Coronary artery (tissue), 2 donors: ENCODE results near the gene NEUROD2.

Experiments
- DNase-seq: peaks from one replicate; pipeline ENCODE4 v3.0.0-alpha.2; 2017; ENCODE audit warnings: low spot score
- H3K27ac ChIP-seq, 2 donors: fragments of 200-600 bp; sonication (generic); one replicate each; pipeline ENCODE4 v1.5.1; 2016 to 2019
- H3K4me3 ChIP-seq: fragments of 200-600 bp; sonication (generic); 2 replicates; pipeline ENCODE4 v1.5.1; 2016; ENCODE audit warnings: mild to moderate bottlenecking, moderate library complexity
- TF ChIP-seq, protein P1 (sequence below): fragments of 200-600 bp; sonication (generic); IDR thresholded peaks from one replicate; pipeline ENCODE4 v1.5.1; 2019; ENCODE audit warnings: antibody characterized with exemption

Gene NEUROD2

DNA sequence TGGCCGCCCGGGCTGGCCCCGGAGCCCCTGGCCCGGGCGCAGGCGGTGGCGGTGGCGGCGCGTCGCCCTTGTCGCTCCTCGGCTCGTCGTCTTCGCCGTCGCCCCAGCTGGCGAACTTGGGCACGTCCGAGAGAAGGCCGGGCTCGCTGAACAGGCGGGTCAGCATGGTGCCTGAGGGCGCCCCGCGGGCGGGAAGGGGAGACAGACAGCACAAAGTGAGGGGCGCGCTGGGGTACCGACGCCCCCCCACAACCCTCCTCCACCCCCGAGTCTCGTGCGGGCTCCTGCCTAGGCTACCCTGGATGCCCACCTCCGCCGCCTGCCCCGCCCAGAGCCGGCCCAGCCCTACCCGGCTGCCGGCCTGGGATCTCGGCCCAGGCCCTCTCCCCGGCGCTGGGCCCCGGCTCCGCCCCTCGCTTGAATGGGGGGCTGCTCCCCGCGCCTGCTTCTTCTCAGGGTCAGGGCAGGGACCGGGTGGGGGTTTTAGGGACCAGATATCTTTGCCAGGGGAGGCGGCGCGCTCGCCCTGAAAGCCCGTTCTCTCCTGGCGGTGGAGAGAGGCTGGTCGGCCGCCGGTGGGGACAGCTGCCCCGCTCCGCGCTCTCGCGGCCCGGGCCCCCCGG lies 1.2 kb downstream of the NEUROD2 start:
- DNase-seq, result no peak
- H3K4me3 ChIP-seq, result peak overlapping the region; percentile 62
- H3K27ac ChIP-seq, result no peak overlapping the region
- TF ChIP-seq, protein P1, sequence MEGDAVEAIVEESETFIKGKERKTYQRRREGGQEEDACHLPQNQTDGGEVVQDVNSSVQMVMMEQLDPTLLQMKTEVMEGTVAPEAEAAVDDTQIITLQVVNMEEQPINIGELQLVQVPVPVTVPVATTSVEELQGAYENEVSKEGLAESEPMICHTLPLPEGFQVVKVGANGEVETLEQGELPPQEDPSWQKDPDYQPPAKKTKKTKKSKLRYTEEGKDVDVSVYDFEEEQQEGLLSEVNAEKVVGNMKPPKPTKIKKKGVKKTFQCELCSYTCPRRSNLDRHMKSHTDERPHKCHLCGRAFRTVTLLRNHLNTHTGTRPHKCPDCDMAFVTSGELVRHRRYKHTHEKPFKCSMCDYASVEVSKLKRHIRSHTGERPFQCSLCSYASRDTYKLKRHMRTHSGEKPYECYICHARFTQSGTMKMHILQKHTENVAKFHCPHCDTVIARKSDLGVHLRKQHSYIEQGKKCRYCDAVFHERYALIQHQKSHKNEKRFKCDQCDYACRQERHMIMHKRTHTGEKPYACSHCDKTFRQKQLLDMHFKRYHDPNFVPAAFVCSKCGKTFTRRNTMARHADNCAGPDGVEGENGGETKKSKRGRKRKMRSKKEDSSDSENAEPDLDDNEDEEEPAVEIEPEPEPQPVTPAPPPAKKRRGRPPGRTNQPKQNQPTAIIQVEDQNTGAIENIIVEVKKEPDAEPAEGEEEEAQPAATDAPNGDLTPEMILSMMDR, result no peak

DNA sequence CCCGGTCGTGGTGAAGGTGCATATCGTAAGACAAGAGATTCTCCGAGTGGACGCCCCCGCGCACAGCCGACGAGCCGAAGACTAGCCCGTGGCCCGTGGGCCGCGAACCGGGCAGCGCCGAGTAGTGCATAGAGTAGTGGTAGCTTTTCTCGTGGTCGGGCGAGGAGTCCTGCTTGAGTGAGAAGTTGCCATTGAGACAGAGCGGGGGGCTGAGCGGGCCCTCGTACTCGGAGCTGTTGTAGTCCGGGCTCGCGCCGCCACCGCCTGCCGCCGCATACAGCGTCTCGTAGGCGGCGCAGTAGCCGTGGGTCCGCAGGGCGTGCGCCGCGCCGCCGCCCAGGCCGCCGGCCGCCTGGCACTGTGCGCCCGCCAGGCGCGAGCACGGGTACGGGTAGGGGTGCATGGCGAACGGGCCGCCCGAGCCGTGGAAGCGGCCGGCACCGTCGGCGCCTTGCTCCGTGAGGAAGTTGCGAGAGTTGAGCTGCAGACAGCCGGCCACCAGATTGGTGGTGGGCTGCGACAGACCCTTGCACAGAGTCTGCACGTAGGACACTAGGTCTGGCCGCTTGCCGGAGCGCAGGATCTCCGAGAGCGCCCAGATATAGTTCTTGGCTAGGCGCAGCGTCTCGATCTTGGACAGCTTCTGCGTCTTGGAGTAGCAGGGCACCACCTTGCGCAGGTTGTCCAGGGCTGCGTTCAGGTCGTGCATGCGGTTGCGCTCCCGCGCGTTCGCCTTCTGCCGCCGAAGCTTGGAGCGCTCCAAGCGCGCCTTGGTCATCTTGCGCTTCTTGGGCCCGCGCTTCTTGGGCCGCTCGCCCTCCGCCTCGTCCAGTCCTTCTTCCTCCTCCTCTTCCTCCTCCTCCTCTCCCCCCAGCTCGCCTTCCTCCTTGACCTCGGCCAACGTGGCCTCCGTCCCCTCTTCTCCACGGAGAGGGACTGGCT lies 2.0 kb downstream of the NEUROD2 start:
- peak overlapping the region; percentile 62 for H3K4me3 ChIP-seq
- DNase-seq, result no peak
- no peak overlapping the region for H3K27ac ChIP-seq
- TF ChIP-seq, protein P1, result no peak

DNA sequence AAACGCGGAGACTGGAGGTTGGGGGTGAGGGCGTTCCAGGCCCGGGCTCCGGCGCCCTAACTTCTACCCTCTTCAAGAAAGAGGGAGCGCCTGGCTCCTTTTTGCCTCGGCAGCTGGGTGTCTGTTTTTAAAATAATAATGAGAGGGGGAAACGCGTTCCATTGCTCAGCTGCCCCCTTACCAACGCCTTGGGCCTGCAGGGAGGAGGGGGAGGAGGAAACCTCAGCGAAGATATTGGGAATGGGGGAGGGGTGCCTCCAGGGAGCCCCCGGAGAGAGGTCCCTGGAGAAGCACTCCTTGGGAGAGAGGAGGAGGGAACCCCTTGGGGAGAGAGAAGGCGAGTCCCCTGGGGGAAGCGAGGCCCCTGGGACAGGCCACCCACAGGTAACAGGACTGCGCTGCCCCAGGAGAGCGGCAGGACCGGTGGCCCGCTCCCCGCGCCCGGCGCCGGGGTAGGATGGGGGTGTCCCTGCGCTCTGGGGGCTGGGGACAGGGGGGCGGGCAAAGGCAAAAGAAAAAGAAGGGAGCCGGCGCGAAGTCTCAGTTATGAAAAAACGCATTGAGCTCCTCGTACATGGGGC lies 2.7 kb downstream of the NEUROD2 start:
- Histone ChIP-seq H3K4me3 (peak overlapping the region; percentile 62), H3K27ac (no peak overlapping the region)
- TF ChIP-seq, protein P1, result no peak
- no peak for DNase-seq

DNA sequence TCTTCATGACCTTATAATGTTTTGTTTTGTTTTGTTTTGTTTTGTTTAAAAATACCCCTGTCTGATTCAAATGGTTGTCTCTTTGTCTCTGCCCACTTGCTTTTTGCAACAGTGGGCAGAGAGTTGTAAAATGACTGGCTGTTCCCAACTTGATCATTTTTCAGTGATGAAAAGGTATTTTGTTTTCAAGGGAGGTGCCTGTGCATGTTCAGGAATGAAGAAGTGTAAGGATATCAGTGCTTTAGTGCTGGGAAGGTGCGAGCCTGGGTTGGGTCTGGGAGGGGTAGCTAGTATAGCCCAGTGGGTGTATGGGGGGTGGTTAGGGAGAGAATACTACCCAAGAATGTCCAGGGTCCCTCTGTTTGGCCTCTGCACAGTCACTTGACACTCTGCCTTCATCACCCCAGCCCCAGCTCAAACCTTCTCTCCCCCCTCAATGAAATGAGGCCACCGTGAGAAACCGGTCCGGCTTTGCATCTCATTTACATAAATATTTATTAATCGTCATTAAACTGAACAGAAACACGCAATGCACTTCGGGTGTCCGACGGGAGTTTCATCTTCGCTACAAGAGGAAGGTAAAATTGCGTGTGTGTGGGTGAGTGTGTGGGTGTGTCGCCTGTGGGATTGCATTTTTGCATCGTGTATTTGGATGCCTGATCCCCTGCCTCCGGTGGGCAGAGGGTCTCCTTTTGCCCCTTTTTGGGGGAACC lies 4.3 kb downstream of the NEUROD2 start:
- H3K4me3 ChIP-seq, result no peak overlapping the region
- no peak for DNase-seq
- no peak overlapping the region for H3K27ac ChIP-seq
- TF ChIP-seq, protein P1, result no peak

DNA sequence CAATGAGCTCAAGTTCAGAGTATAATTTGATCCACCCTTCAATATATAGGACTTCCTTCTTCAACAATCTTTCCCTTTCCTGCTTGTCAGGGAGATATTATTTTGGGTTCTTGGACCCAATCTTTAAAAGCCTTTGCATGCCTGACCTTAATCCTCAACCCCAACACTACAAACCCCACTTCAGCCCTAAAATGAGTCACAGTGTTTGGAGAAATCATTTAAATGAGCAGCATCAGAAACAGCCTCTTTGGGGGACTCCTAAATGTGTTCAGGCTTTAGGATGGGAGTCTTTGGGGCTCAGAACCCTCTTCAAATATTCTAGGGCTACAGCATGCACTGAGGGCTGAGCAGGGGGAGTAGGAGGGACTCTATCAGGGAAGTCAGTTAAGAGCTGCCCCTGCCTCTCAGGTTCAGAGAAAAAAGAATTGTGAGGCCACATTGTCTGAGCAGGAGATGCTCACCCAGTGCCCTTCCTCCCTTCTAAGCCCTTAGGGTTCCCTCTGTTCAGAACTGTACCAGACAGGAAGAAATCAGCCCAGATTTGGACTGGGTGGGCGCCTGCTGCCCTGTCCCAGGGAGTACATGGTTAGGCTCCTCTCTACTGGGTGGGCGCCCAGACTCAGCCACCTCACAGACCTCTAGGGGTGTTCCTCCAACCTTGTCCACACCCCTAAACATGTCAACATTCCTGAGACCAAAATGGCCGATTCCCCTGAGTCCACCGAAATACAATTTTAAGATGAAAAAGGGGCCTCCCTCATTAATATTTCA lies 5.0 kb downstream of the NEUROD2 start:
- TF ChIP-seq, protein P1, result no peak
- H3K4me3 ChIP-seq, result no peak overlapping the region
- DNase-seq, result no peak
- H3K27ac ChIP-seq, result no peak overlapping the region

DNA sequence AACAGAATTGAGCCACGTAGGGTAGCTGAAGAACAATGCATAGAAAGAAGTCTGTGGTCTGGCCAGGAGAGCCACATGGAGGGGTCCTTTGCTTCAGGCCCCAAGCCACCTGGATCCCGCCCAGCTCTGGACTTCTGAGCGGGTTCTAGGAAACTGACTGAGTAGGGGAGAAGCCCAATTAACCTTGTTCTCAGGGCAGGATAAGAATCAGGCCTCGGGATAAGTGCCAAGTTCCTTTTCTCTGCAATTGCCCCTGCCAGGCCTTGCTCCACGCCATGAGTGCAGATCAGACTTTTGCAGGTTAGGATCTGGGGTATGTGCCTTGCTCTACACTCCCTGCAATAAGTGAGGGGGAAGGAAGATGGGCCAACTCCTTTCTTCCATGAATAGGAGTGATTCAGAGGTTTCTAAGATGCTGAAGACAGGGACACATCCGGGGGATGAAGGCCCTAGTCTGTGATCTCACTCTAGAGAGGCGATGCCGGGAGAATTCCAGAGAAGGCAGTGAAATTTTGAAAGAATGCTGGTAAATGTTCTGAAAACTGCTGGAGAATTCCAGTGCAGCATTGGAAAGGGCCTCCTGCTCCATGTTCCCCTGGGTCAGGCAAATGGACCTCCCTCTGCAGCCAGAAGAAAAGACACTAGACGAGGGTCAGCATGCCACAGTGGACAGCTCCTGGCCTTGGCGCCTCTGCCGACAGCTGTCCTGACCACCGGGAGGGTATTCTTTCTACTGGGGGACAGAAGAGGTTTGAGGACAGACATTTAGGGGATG lies 5.8 kb downstream of the NEUROD2 start:
- TF ChIP-seq, protein P1, result no peak
- DNase-seq, result no peak
- H3K4me3 ChIP-seq, result no peak overlapping the region
- no peak overlapping the region for H3K27ac ChIP-seq
